Stimulated activated CD8-positive, alpha-beta memory T cell treated with anti-CD3 and anti-CD28 coated beads, Interleukin-15, amount 100 ng/mL, for 4 hours (primary cell): ENCODE results near the gene NHLRC4.

Experiments
- DNase-seq, 2 donors: peaks; one replicate each; pipeline ENCODE4 v3.0.0-alpha.2; 2020; ENCODE audit warnings: low read depth in 2 of 2

Gene NHLRC4

GRCh38 chr16:582614-583331 lies 16.0 kb downstream of the NHLRC4 start:
- DNase-seq, result no peak

GRCh38 chr16:583470-583814 lies 16.6 kb downstream of the NHLRC4 start:
- no peak for DNase-seq

GRCh38 chr16:583815-584591 lies 17.2 kb downstream of the NHLRC4 start:
- DNase-seq, result no peak

DNA sequence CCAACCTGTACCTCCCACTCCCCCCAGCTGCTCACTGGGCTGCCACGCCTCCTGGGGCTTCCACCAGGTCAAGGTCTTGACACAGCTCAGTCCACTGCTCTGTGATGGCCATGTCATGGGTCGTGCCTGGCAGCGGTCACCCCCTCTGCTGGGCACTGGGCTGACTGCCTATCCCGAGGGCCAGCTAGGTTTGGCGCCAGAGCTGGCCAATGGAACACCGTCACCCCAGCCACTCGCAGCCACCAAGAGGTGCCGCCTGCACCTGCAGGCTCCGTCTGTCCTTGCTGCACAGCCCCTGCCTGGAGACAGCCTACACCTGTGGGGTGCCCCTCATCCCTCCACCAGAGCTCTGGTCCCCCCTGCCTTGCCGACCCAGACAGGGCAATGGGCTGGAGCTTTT lies 18.5 kb downstream of the NHLRC4 start:
- DNase-seq, result no peak

- DNase-seq, result no peak
Measured at GRCh38 chr16:586047-586644, 19.3 kb downstream of the NHLRC4 start.

GRCh38 chr16:586645-587590 lies 20.1 kb downstream of the NHLRC4 start:
- no peak for DNase-seq

DNA sequence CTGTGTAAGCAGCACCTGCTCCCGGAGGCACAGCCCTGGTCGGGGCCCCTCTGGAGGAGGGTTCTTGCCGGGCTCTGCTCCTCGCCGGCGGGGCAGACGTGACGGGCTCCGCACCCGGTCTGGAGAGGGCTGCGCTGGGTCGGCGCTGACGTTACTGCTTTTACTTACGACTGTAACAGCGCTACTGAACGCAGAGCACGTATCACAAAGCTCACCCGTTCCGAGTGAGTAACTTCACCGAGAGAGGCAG lies 21.8 kb downstream of the NHLRC4 start:
- DNase-seq, result peak in 1 of 2 donors; percentile 48

DNA sequence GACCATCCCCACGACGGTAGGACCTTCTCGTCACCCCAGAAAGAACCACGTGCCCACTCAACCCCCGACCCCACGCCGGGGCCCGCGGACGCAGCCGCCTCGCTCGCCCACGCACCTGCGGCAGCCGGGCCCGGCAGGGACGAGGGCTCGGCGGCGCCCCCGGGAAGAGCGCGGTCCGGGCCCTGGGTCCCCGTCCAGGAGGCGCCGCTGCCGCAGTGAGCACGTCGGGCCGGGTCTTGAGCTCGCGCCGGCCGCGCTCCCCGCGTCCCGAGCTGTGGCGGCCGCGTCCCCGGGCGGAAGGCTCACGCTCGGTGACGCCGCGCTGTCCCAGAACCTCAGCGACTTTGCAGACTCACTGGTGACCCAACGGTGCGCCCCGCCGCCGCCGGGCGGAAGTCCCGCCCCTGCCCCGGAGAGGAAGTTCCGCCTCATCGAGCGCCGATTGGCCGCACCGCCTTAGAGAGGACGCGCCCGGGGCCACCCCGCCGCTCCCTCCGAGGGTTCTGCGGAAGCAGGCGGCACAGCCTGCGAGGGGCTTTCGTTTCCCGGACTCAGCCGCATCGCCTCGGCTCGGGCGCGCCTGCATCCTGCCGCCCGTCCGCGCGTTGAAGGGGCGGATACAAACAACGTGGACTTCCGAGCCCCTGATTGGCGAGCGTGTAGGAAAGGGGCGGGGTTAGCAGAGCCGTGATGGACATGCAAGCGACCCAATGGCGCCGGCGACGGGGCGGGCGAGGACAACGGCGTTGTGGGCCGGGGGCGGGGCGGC lies 22.3 kb downstream of the NHLRC4 start:
- peak; percentile 95 for DNase-seq

DNA sequence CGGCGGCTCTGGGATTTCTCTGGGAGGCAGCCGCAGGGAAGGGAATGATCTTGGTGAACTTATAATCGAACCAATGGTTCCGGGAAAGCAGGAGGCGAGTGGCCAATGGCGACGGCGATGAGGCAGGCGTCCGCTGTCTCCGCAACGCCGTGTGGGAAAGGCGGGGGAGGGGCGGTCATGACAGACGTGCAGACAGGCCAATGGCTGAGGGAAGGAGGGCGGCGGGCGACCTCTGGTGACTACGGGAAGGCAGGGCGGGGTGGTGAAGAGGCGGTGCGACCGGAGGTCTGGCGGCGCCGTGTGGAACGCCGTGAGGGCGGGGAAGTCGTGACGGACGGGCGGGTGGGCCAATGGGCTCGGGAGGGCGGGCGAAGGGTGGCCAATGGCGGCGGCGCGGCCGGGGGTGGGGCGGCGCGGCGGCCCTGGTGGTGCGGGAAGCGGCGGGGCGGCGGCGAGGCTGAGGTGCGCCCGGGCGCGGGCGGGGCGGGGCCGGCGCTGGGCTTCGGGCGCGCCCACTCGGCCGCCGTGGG lies 22.9 kb downstream of the NHLRC4 start, which contains the start of gene RAB40C:
Gene RAB40C, plus strand, starts transcription at position 409 of the 530 bp plus-strand sequence. CDS start 226 bp downstream, outside the sequence.
- DNase-seq, result peak; percentile 97 to 98

DNA sequence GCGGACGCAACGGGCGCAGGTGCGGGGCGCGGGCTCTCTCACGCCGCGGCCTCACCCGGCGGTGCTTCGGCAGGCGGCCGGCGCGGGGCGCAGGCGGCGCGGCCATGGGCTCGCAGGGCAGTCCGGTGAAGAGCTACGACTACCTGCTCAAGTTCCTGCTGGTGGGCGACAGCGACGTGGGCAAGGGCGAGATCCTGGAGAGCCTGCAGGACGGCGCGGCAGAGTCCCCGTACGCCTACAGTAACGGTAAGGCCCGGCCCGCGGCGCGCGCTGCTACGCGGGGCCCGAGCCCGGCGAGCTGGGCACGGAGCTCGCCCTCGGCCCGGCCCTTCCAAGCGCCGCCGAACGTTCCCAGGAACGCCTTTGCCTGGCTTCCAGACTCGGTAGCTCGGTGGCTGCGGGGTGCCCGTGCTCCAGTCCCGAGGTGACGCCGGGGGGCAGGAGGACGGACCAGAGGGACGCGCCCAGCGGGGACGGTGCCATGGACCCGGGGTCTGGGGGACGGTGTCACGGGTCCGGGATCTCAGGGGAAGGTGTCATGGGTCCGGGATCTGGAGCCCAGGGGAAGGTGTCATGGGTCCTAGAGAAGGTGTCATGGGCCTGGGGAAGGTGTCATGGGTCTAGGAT lies 23.5 kb downstream of the NHLRC4 start:
- DNase-seq, result no peak

DNA sequence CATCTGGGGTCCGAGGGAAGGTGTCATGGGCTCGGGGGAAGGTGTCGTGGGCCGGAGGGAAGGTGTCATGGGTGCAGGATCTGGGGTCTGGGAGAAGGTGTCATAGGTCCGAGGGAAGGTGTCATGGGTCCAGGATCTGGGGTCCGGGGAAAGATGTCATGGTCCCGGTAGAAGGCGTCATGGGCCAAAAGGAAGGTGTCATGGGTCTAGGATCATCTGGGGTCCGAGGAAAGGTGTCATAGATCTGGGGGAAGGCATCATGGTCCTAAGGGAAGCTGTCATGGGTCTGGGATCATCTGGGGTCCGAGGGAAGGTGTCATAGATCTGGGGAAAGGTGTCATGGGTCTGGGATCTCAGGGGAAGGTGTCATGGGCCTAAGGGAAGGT lies 24.0 kb downstream of the NHLRC4 start:
- DNase-seq, result no peak

- no peak for DNase-seq
Measured at GRCh38 chr16:591231-591630, 24.4 kb downstream of the NHLRC4 start.

DNA sequence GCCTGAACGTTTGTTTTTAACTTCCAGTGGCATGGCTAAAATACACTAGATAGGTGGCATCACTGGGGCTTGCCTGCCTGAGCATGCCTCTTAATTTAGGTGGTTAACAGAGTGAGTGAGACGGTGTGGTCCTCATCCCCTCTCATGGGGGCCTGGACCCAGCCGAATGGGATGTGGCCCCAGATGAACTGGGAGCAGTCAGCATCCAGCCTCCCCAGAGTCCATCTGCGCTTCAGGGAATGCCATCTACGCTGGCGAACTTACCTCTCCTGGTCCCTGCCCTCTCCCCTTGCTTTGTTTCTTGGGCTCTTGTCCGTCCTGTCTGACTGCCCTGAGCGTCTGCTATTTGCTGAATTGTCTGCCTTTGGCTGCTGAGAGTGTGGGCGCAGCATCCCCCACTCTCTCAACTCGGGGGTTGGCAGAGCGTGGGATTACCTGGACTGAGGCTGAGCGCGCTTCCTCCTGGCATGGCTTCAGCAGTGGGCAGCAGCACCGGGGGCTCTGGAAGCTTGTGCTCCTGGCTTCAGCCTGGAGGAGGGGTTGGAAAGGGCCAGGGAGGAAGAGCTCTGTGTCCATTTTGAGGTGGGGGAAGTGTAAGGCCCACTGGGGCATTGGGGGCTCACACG lies 25.2 kb downstream of the NHLRC4 start:
- DNase-seq, result no peak

GRCh38 chr16:592518-593306 lies 25.9 kb downstream of the NHLRC4 start:
- no peak for DNase-seq

DNA sequence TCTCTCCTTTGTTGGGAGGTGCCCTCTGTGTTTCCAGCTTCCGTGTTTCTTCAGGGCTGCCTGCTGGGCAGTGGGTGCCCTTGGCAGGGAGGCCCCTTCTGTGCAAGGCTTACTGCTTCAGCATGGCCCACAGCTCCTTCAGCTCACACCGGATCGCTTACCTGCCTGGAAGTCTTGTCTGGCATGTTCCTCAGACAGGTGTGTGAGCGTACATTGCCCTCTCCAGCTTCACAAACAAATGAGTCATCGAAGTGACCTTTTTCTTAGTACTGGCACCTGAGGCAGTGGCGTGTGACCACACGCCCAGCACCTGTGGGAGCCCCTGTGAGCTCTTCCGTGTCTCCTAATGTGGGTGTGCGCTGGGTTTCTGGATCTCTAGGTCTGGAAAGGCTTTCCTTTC lies 26.6 kb downstream of the NHLRC4 start:
- DNase-seq, result no peak

GRCh38 chr16:593807-594206 lies 27.0 kb downstream of the NHLRC4 start:
- DNase-seq, result no peak

GRCh38 chr16:595094-595528 lies 28.3 kb downstream of the NHLRC4 start:
- no peak for DNase-seq

DNA sequence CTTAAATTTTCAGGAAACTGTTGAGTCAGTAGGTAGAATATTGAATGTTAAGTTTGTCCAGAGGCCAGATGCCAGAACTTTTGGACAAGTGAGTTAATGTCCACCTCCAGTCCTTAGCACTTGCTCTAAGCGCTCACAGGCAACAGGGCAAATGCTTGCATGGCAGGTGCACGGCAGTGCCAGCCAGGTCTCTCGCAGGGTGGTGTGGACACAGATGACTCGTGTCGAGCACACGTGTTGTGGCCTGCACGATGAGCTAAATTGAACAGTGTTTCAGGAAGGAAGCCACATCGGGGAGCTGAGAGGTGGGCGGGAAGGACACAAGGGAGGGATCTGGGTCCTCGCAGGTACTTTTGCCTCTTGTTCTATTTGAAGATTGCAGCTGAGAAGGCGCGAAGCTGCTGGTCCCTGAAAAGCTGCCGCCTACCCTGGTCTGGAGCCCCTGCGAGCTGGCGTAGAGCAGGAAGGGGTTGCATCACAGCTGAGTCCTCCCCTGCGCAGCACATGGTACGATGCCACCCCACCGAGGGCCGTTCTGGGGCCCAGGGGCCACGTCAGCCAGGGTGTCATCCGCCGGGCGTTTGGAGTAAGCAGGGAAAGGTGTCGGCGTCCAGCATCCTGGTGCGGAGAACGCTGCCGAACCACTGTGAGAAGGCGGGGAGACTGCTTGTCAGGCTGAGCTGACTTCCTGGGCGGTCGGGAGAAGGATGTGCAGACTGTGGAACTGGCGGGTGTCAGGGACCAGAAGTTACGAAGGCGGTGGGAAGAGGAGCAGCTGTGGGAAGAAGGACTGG lies 29.3 kb downstream of the NHLRC4 start:
- no peak for DNase-seq

DNA sequence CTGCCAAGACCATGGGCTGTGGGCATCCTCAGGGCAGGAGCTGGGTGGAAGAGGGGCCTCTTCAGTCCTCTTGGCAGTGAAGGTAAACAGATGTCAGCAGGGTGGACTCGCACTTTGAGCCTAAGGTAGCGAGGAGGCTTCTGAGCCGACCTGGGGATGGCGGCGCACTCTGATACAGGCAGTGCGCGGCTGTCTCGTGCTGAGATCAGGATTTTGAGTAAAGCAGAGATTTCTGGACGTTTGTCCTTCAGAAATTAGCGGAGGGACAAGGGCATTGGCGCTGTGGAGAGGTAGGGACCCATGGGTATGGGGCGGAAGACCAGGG lies 29.9 kb downstream of the NHLRC4 start:
- no peak for DNase-seq
